ENCODE results near the gene FSTL4.

GRCh38 chr5:133596049-133596448 is 16.3 kb downstream of the FSTL4 start:
- TF ChIP-seq SMC3 (IDR thresholded peaks at IDR 0.05; ENCODE audit: low read depth, low read length) (no peak), JUND (IDR thresholded peaks at IDR 0.05) (no peak), YY1 (IDR thresholded peaks at IDR 0.05; ENCODE audit: low read depth) (no peak), CTCF (IDR thresholded peaks at IDR 0.05) (no peak), PBX3 (IDR thresholded peaks at IDR 0.05) (no peak), EP300 (IDR thresholded peaks at IDR 0.05; ENCODE audit: borderline replicate concordance in 1 of 2, low read depth in 1 of 2, low read length in 1 of 2) (no peak), REST (IDR thresholded peaks at IDR 0.05; ENCODE audit: low read depth, low read length) (no peak), FOXM1 (IDR thresholded peaks at IDR 0.05; ENCODE audit: low read depth) (no peak), TCF12 (IDR thresholded peaks at IDR 0.05) (no peak), POLR2AphosphoS5 (IDR thresholded peaks at IDR 0.05; ENCODE audit: low read depth, low read length) (no peak), NRF1 (IDR thresholded peaks at IDR 0.05; ENCODE audit: low read depth, low read length) (no peak)

Measured in SK-N-SH (cell line).